ENCODE results near the gene PLD4. TPM values are rescaled to one million over a fixed set of nuclear protein-coding genes. Genes with fewer than 3 reads are reported as not detected.

Gene PLD4
- total and polyA plus RNA-seq, 9 of the 15 experiments (the other 6 are each of a cell fraction or from before 2014, with no cell fraction given): 0.18 to 0.24 TPM; not detected in 7

- Histone ChIP-seq H3K9me1 (ENCODE audit: control insufficient read depth, insufficient read depth, low read length) (no peaks in the 10 kb centered on the region), H3K9ac (ENCODE audit: insufficient read depth in 1 of 2, low read depth in 2 of 2, low read length in 2 of 2) (no peak overlapping the region), H3K4me2 (ENCODE audit: insufficient read depth, low read length) (no peak overlapping the region), H3K9me3 (replicated peaks; ENCODE audit: control insufficient read depth, insufficient read depth, low read depth, low read length) (no peaks in the 10 kb centered on the region), H3K79me2 (ENCODE audit: control insufficient read depth, insufficient read depth, low read length) (no peaks in the 10 kb centered on the region), H3K27me3 (ENCODE audit: control insufficient read depth in 2 of 2, insufficient read depth in 2 of 2, low read length in 2 of 2) (peaks cover 0 to 16% of the 10 kb centered on the region in 2 experiments; a peak in 3 of 5 replicates), H3K4me1 (replicated peaks in 1 of 2; ENCODE audit: control insufficient read depth in 2 of 2, insufficient read depth in 2 of 2, low read length in 2 of 2) (peaks cover 0 to 54% of the 10 kb centered on the region in 2 experiments; a peak in 2 of 5 replicates), H3K4me3 (no peak overlapping the region), H4K20me1 (replicated peaks; ENCODE audit: control insufficient read depth, insufficient read depth, low read length) (no peaks in the 10 kb centered on the region), H3K36me3 (ENCODE audit: control insufficient read depth, insufficient read depth, low read length) (no peaks in the 10 kb centered on the region), H2AFZ (ENCODE audit: low read depth, low read length) (no peak overlapping the region), H3K27ac (ENCODE audit: extremely low read depth, low read depth, low read length) (no peak overlapping the region)
- POLR2A ChIA-PET: no interaction called here
- in situ Hi-C loops (cut with MboI) (no loop called here), intact Hi-C loops (cut with micrococcal nuclease) (no loop called here)
- TF ChIP-seq ZNF354B (CRISPR knock-in tag; IDR thresholded peaks at IDR 0.05) (no peak), CAMTA2 (CRISPR knock-in tag; conservative IDR thresholded peaks at IDR 0.05) (no peak)
- WGBS (ENCODE audit: insufficient coverage, low coverage, missing lambda C conversion rate): 5% methylated on average over 7 of the region's 10 CpGs
- DNase-seq (ENCODE audit: extremely low read depth in 1 of 4, low spot score in 3 of 4): no peak
- FAIRE-seq: no peak
- CTCF ChIA-PET (ENCODE audit: low intra/inter-chr PET ratio): no interaction called here
- ATAC-seq: no peak
- no TSS peak for BruUV-seq (replicated peaks)
These were observed 6.0 kb downstream of the PLD4 start for GRCh38 chr14:104930526-104931303.

GRCh38 chr14:104931304-104931770 lies 6.7 kb downstream of the PLD4 start:
- H3K27ac ChIP-seq (ENCODE audit: extremely low read depth, low read depth, low read length): no peak overlapping the region
- peaks cover 0 to 16% of the 10 kb centered on the region in 2 experiments; a peak in 3 of 5 replicates for H3K27me3 ChIP-seq (ENCODE audit: control insufficient read depth in 2 of 2, insufficient read depth in 2 of 2, low read length in 2 of 2)
- H3K79me2 ChIP-seq (ENCODE audit: control insufficient read depth, insufficient read depth, low read length): no peaks in the 10 kb centered on the region
- ChIA-PET POLR2A (no interaction called here), CTCF (ENCODE audit: low intra/inter-chr PET ratio) (no interaction called here)
- FAIRE-seq: no peak
- no peak overlapping the region for H3K4me3 ChIP-seq
- no peak for ATAC-seq
- DNase-seq (ENCODE audit: extremely low read depth in 1 of 4, low spot score in 3 of 4): no peak
- H3K9ac ChIP-seq (ENCODE audit: insufficient read depth in 1 of 2, low read depth in 2 of 2, low read length in 2 of 2): no peak overlapping the region
- in situ Hi-C loops (cut with MboI) (no loop called here), intact Hi-C loops (cut with micrococcal nuclease) (no loop called here)
- peaks cover 0 to 48% of the 10 kb centered on the region in 2 experiments; a peak in 2 of 5 replicates for H3K4me1 ChIP-seq (replicated peaks in 1 of 2; ENCODE audit: control insufficient read depth in 2 of 2, insufficient read depth in 2 of 2, low read length in 2 of 2)
- WGBS (ENCODE audit: insufficient coverage, low coverage, missing lambda C conversion rate): 21% methylated on average over 7 of the region's 9 CpGs
- H3K9me1 ChIP-seq (ENCODE audit: control insufficient read depth, insufficient read depth, low read length): no peaks in the 10 kb centered on the region
- H4K20me1 ChIP-seq (replicated peaks; ENCODE audit: control insufficient read depth, insufficient read depth, low read length): no peaks in the 10 kb centered on the region
- no peaks in the 10 kb centered on the region for H3K36me3 ChIP-seq (ENCODE audit: control insufficient read depth, insufficient read depth, low read length)
- H3K4me2 ChIP-seq (ENCODE audit: insufficient read depth, low read length): no peak overlapping the region
- H3K9me3 ChIP-seq (replicated peaks; ENCODE audit: control insufficient read depth, insufficient read depth, low read depth, low read length): no peaks in the 10 kb centered on the region
- BruUV-seq (replicated peaks): no TSS peak
- H2AFZ ChIP-seq (ENCODE audit: low read depth, low read length): no peak overlapping the region
- TF ChIP-seq CREM (IDR thresholded peaks at IDR 0.05; ENCODE audit: low read depth) (no peak), SRSF7 (optimal IDR thresholded peaks at IDR 0.05; ENCODE audit: low read depth, low read length) (no peak), BRCA1 (IDR thresholded peaks at IDR 0.05) (no peak), BRCA1 (CRISPR knock-in tag; IDR thresholded peaks at IDR 0.05) (no peak), RNF219 (CRISPR knock-in tag; IDR thresholded peaks at IDR 0.05) (no peak), KDM5B (IDR thresholded peaks at IDR 0.05; ENCODE audit: insufficient replicate concordance, low read depth, low read length) (no peak), ZNF324 (CRISPR knock-in tag; IDR thresholded peaks at IDR 0.05) (no peak), MYNN (IDR thresholded peaks at IDR 0.05) (no peak), MYNN (CRISPR knock-in tag; IDR thresholded peaks at IDR 0.05) (no peak), ETS2 (tag; IDR thresholded peaks at IDR 0.05; ENCODE audit: borderline replicate concordance, poor library complexity, severe bottlenecking) (no peak)
